ENCODE results near the gene PNLIPRP2.

DNA sequence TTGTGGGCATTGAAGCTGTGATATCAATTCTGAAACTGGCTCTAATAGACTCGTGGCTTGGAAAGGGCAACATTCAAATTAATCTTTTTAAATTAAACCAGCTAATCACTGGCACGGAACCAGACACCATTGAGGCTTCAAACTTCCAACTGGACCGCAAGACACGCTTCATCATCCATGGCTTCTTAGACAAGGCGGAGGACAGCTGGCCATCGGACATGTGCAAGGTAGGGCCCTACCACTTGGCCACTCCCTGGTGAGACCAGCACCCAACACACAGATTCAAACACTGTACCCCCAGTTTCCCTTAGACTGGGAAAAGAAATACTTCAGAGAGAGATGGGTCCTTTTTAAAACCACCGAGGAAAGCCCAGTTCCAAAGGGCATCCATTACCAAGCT, 5.1 kb downstream of the PNLIPRP2 start:
- no peak for TF ChIP-seq POLR2AphosphoS5 (IDR thresholded peaks at IDR 0.05)
- TF ChIP-seq, protein P1, sequence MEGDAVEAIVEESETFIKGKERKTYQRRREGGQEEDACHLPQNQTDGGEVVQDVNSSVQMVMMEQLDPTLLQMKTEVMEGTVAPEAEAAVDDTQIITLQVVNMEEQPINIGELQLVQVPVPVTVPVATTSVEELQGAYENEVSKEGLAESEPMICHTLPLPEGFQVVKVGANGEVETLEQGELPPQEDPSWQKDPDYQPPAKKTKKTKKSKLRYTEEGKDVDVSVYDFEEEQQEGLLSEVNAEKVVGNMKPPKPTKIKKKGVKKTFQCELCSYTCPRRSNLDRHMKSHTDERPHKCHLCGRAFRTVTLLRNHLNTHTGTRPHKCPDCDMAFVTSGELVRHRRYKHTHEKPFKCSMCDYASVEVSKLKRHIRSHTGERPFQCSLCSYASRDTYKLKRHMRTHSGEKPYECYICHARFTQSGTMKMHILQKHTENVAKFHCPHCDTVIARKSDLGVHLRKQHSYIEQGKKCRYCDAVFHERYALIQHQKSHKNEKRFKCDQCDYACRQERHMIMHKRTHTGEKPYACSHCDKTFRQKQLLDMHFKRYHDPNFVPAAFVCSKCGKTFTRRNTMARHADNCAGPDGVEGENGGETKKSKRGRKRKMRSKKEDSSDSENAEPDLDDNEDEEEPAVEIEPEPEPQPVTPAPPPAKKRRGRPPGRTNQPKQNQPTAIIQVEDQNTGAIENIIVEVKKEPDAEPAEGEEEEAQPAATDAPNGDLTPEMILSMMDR (IDR thresholded peaks at IDR 0.05): no peak
- no peak for TF ChIP-seq POLR2A (IDR thresholded peaks at IDR 0.05; ENCODE audit: low read depth)
- no peak for TF ChIP-seq EP300 (IDR thresholded peaks at IDR 0.05)

Measured in esophagus muscularis mucosa (tissue), 4 donors.